BJ (cell line): Measurements from ENCODE around the gene NDUFAF2. TPM values are rescaled to one million over a fixed set of nuclear protein-coding genes. Genes with fewer than 3 reads are reported as not detected.
A peak's percentile ranks its signal among the peaks of the same experiment; 100 is the strongest.
"Not testable (repeated sequence)": the region's sequence is repeated elsewhere in the genome, so short reads cannot be mapped to it uniquely, and the experiment has no call there.

Experiments
- CTCF ChIA-PET: fragments of 350-600 bp; formaldehyde crosslinking; extraction: SDS; loops from one replicate; lab custom pipeline; 2021; ENCODE audit warnings: antibody characterized with exemption, inconsistent platforms; lab: Yijun Ruan, JAX
- POLR2A ChIA-PET: fragments of 300-600 bp; sonication (Branson Sonifier 250); formaldehyde crosslinking; extraction: SDS; loops from one replicate; lab custom pipeline; 2021; ENCODE audit warnings: antibody characterized with exemption; lab: Charles Lee
- DNase-seq: peaks from one replicate; pipeline ENCODE4 v3.0.0-alpha.2; 2011; ENCODE audit warnings: low read depth
- H3K27me3 ChIP-seq: 2 replicates; pipeline ENCODE4 v1.6.0; 2011; ENCODE audit warnings: low read length; ENCODE audit not compliant: control insufficient read depth, insufficient read depth
- H3K36me3 ChIP-seq: 2 replicates; pipeline ENCODE4 v1.5.1; 2011; ENCODE audit warnings: low read length; ENCODE audit not compliant: control insufficient read depth, insufficient read depth
- H3K4me3 ChIP-seq: 2 replicates; pipeline ENCODE4 v1.5.1; 2011; ENCODE audit warnings: low read depth, mild to moderate bottlenecking, control low read depth, low read length
- polyA plus RNA-seq: library from polyadenylated mRNA; depleted of rRNA; stranded (reverse); fragments of >200 nt; gene quantifications from 2 replicates; pipeline ENCODE4 v1.2.3, GENCODE V29; 2011
- TF ChIP-seq, protein P1 (sequence below): IDR thresholded peaks from 2 replicates; pipeline ENCODE4 v1.5.1; 2011; ENCODE audit warnings: low read depth, mild to moderate bottlenecking, control low read depth, inconsistent platforms, low read length, moderate library complexity; ENCODE audit not compliant: insufficient read depth

The NDUFAF2 gene
- polyA plus RNA-seq, 1 experiment = 22.4 TPM

GRCh38 chr5:61023131-61023530 lies 78.1 kb downstream of the NDUFAF2 start:
- Histone ChIP-seq H3K36me3 (no peaks in the 10 kb centered on the region), H3K27me3 (no peaks in the 10 kb centered on the region), H3K4me3 (no peak overlapping the region)
- peak; percentile 62 for DNase-seq
- TF ChIP-seq, protein P1, sequence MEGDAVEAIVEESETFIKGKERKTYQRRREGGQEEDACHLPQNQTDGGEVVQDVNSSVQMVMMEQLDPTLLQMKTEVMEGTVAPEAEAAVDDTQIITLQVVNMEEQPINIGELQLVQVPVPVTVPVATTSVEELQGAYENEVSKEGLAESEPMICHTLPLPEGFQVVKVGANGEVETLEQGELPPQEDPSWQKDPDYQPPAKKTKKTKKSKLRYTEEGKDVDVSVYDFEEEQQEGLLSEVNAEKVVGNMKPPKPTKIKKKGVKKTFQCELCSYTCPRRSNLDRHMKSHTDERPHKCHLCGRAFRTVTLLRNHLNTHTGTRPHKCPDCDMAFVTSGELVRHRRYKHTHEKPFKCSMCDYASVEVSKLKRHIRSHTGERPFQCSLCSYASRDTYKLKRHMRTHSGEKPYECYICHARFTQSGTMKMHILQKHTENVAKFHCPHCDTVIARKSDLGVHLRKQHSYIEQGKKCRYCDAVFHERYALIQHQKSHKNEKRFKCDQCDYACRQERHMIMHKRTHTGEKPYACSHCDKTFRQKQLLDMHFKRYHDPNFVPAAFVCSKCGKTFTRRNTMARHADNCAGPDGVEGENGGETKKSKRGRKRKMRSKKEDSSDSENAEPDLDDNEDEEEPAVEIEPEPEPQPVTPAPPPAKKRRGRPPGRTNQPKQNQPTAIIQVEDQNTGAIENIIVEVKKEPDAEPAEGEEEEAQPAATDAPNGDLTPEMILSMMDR = no peak
- ChIA-PET POLR2A (no interaction called here), CTCF (no interaction called here)

DNA sequence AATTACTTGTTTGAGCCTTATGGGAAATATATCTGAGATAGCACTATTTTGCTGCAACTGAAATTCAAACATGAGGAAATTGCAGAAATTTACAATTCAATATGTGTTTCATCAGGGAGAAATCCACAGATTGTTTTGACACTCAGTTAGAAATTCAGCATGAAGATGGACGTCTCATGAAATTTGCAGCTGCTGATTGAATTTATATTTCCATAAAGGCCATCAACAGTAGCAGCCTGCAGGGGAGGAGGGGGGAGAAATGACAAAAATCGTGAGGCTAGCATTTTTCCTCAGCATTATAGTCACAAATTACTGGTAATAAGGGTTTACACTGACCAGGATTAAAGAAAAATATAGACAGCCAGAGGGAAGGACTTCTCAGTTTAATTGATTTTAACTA lies 81.0 kb downstream of the NDUFAF2 start:
- H3K36me3 ChIP-seq = no peaks in the 10 kb centered on the region
- POLR2A ChIA-PET = no interaction called here
- H3K27me3 ChIP-seq = no peaks in the 10 kb centered on the region
- H3K4me3 ChIP-seq = no peak overlapping the region
- CTCF ChIA-PET = no interaction called here
- no peak for DNase-seq
- TF ChIP-seq, protein P1 = no peak

DNA sequence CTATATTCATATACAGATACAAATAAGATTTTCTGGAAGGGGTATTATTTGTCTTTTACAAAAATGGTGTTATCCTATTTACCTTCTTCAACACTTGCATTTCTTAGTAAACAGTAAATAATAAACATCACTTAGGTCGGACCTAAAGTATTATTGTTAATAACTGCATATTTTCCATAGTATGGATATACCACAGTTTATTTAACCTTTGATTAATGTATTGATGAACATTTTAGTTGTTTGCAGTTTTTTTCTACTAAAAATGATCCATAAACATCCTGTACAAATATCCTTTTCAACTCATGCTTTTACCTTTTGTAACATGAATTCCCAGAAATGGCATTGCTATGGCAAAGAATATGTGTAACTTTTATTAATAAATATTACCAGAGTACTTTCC lies 83.4 kb downstream of the NDUFAF2 start:
- TF ChIP-seq, protein P1 = no peak
- Histone ChIP-seq H3K4me3 (no peak overlapping the region), H3K36me3 (no peaks in the 10 kb centered on the region), H3K27me3 (no peaks in the 10 kb centered on the region)
- no peak for DNase-seq
- CTCF ChIA-PET = no interaction called here
- POLR2A ChIA-PET = no interaction called here

DNA sequence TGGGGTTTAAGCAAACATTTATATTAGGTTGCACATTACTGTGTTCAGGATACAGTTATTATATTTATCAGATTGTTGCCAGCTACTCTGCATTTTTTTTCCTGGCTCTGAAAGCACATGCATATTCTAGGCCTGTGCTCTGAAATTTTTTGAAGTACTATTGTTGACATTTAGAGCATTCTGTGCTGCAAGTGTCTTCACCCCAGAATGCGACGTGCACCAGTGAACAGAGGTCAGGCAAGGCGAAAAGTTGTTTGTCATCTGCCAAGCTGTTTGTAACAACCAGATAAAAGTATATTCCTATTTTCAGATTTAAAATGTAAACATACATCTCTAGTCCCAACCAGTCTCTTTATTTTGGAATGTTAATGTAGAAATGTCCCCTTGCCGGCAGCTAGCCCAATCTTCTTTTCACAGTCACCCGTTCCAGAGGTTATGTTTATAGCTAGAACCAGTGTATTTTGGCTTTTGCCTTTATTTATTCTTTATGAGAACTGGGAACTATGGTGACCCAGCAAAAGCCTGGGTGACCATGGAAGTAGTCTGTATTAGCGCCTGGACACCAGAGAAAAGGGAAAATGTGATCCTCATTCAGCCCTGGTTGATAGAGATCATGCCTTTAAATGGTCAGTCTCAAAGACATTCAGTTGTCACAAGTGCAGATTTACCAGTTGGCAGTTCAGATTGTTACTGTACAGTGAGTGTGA lies 84.6 kb downstream of the NDUFAF2 start:
- Histone ChIP-seq H3K27me3 (no peaks in the 10 kb centered on the region), H3K4me3 (no peak overlapping the region), H3K36me3 (no peaks in the 10 kb centered on the region)
- CTCF ChIA-PET = no interaction called here
- no peak for DNase-seq
- TF ChIP-seq, protein P1 = no peak
- POLR2A ChIA-PET = no interaction called here

DNA sequence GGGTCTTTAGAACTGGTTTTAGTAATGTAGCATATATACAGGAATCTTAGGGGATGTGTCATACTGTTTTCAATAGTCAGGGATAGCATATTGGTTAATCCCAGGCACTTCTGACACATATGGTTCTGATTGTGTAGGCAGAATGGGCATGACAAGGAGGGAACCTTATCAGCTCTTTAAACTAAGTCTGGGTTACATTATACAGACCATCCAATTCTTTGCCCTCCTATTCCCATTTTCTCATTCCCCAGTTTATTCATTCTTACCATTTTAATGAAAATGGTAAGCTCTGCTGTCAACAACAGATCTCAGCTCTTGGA lies 85.1 kb downstream of the NDUFAF2 start:
- Histone ChIP-seq H3K36me3 (no peaks in the 10 kb centered on the region), H3K27me3 (no peaks in the 10 kb centered on the region), H3K4me3 (no peak overlapping the region)
- TF ChIP-seq, protein P1 = no peak
- no peak for DNase-seq
- CTCF ChIA-PET = no interaction called here
- POLR2A ChIA-PET = no interaction called here

GRCh38 chr5:61031301-61031700 lies 86.3 kb downstream of the NDUFAF2 start:
- H3K27me3 ChIP-seq, H3K36me3 ChIP-seq, POLR2A ChIA-PET, H3K4me3 ChIP-seq, CTCF ChIA-PET, DNase-seq: not testable (repeated sequence)
